IPS DF 4.7 (cell line): ENCODE measurements around the gene ANKMY2.
A peak's percentile ranks its signal among the peaks of the same experiment; 100 is the strongest.

Experiments used
- DNase-seq: peaks from one replicate; pipeline ENCODE4 v3.0.0-alpha.2; 2013; ENCODE audit warnings: low spot score; ENCODE audit errors: extremely low read depth

Gene ANKMY2

GRCh38 chr7:16583834-16584233, 61.7 kb downstream of the ANKMY2 start:
- no peak for DNase-seq

DNA sequence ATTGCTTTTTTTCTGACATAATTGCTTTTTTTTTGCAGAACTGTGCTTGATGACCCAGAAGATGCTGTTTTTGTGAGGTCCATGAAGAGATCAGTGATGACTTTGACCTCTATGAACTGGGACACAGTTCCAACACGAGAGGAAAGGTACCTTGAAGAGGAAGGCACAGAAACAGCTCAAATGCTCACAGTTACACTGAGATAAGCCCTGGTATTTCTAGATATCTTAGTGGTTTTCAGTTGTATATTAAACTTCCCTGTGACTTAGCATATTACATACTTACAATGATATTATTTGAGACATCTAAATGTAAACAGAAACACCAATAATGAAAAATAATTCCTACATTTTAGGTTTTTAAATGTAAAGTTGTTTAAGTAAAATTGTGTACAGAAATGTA, 64.3 kb downstream of the ANKMY2 start:
- DNase-seq: no peak

GRCh38 chr7:16579216-16579615, 66.3 kb downstream of the ANKMY2 start:
- no peak for DNase-seq

DNA sequence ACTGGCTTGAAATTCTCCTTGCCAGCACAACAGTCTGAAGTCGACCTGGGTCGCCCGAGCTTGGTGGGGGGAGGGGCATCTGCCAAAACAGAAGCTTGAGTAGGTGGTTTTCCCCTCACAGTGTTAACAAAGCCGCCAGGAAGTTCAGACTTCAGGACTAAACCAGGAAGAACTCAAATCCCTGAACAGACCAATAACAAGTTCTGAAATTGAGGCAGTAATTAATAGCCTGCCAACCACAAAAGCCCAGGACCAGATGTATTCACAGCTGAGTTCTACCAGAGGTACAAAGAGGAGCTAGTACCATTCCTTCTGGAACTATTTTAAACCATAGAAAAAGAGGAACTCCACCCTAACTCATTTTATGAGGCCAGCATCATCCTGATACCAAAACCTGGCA, 73.6 kb downstream of the ANKMY2 start:
- DNase-seq: no peak

DNA sequence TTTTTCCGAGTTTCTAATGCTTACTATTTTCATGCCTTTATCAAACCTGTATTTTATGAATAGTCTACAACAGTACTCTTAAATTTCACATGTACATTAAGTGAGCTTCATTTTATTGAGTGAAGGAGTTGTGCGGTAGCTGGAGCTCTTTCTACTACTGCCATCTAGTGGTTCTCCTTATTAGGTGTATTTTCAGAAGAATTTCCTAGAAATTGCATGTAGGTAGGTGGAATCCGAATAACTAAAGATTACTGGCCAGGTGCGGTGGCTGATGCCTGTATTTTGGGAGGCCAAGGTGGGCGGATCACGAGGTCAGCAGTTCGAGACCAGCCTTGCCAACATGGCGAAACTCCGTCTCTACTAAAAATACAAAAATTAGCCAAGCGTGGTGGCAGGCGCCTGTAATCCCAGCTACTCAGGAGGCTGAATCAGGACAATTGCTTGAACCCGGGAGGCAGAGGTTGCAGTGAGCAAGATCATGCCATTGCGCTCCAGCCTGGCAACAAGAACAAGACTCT, 80.6 kb downstream of the ANKMY2 start:
- DNase-seq: peak; percentile 53

DNA sequence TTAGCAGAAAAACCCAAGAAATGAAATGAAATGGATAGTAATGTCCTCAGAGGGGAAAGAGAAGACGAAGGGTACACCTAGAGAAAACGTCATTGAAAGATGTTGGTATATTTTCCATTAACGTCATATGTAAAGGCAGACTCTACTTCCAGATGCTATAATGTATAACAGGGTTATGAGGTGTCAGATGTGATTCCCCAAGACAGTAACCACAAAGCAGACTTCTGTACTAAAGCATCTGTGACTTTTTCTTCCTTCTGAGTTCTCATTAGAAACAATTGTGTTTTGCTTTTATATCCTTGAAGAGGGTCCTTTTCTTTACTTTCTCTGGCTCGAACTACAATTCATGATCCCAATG, 81.6 kb downstream of the ANKMY2 start:
- DNase-seq: no peak

- DNase-seq: no peak
Observed at GRCh38 chr7:16563281-16564022, 82.1 kb downstream of the ANKMY2 start.

DNA sequence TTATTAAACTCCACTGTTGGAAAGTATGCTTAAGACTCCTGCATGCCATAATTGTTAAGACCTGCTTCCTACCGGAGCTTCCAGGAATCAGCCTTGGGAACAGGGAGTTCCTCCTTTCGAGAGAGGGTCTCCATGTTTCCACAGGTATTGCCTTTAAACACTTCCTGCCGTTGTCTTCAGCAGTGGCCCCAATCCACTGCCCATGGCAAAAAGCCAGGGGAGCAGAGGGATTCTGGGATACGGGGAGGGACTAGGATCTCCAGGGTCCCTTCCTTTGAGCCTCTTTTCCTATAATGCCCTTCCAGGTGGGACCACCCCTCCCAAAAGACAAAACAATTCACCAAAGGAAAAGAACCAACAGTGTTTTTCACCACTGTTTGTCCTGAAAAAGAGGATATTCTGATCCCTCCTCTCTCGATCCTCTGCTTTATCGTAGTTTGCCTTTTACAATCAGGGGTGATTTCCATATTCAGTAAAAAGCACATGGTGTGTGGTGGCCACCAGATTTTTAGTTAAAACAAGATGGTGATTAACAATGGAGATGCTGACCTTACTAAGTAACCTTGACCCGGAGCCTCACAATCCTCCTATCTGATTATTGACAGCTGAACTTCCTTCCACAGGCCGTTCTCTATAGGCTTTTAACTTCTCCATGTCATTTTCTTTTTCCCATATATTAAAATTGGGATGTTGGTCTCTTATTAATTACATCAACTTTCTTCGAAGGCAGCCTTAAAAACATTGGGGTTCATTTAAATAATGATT, 82.9 kb downstream of the ANKMY2 start:
- no peak for DNase-seq

DNA sequence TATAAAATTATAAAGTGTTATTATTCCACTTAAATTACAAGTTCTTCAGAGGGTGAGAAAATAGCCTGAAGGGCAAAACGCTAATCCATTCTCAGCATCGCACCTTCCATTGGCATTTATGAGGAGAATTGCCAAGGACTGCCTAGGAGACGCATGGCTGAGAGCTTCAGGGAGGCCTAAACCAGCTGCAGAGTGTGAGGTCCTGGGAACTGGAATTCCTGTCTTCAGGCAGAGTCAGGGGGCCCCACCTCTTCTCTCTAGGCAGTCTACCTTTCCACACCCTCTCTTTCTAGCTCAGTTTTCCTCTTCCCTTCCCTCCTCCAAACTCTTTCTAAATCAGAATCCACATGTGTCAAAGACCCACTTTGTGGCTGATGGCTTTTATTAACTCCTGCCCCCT, 83.6 kb downstream of the ANKMY2 start:
- DNase-seq: no peak

GRCh38 chr7:16559497-16560179, 85.9 kb downstream of the ANKMY2 start:
- DNase-seq: no peak

DNA sequence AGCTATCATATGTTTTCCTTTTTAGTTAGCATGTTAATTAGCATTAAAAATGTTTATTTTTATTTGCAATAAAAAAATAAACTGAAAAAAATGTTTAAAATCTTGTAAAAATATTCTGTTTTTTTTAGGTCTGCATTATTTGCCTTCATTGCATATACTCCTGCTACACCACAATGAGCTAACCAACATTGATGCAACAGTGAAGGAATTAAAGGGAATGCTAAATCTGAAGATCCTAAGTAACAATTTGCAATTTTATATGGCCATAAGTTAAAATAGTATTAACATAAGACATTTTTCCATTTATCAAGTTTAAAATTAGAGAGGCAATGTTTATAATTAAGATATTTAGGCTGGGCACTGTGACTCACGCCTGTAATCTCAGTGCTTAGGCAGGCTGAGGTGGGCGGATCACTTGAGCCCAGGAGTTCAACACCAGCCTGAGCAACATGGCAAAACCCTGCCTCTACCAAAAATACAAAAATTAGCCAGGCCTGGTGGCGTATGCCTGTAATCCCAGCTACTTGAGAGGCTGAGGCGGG, 86.7 kb downstream of the ANKMY2 start:
- DNase-seq: no peak

DNA sequence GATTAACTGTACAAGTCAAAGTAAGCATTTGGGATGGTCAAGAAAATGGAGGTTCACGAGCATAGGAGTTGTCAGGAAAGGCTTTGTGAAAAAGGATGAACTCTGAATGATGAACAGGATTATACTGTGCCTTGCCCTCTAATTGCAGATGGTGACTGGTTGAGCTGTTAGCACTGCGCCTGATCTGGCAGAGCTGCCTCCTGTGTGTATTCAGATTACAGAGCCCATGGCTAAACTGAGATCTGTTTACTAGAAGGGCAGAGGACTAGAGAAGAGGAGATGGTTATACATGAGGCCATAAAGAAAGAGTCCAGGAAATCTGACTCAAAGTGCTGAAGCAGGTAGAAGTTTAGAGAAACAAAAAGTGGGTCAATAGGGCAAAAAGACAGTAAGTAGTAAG, 89.2 kb downstream of the ANKMY2 start:
- no peak for DNase-seq

- DNase-seq: no peak
Observed at GRCh38 chr7:16554518-16555236, 90.9 kb downstream of the ANKMY2 start.

DNA sequence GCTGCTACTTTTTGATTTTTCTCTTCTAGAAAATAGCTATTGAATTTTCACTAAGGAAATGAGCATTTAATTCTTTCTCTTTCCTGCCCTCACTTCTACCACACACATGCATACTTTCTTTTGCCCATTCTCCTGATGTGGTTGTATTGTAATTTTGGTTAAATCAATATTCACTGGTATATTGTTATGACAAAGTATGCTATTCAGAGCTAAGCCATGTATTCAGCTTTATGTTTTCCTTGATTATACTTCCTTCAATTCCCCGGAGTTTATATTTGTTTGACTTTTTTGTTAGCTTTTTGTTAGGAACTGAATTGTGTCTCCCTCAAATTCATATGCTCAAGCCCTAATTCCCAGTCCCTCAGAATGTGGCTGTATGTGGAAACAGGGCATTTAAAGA, 94.9 kb downstream of the ANKMY2 start:
- DNase-seq: no peak
